Stimulated activated CD4-positive, alpha-beta T cell treated with anti-CD3 and anti-CD28 coated beads, TNF-alpha, amount 100 ng/mL, for 24 hours (primary cell): ENCODE results near the gene HOXC9.
"Not testable (repeated sequence)": the region's sequence is repeated elsewhere in the genome, so short reads cannot be mapped to it uniquely, and the experiment has no call there.

Experiments
- DNase-seq, 3 experiments: peaks; one replicate each; pipeline ENCODE4 v3.0.0-alpha.2; 2020; ENCODE audit warnings: low read depth in 3 of 3

Gene HOXC9

GRCh38 chr12:54040148-54040494 lies 40.2 kb downstream of the HOXC9 start:
- DNase-seq: no peak

- no peak for DNase-seq
These were observed 40.7 kb downstream of the HOXC9 start for GRCh38 chr12:54040648-54041047.

- DNase-seq: no peak
These were observed 41.2 kb downstream of the HOXC9 start for GRCh38 chr12:54041097-54041690.

GRCh38 chr12:54042033-54042432 lies 42.1 kb downstream of the HOXC9 start:
- DNase-seq: not testable (repeated sequence)

GRCh38 chr12:54042970-54043853 lies 43.3 kb downstream of the HOXC9 start:
- DNase-seq: no peak

- DNase-seq: no peak
These were observed 44.6 kb downstream of the HOXC9 start for GRCh38 chr12:54044425-54045103.

GRCh38 chr12:54045401-54045800 lies 45.4 kb downstream of the HOXC9 start:
- DNase-seq: no peak

GRCh38 chr12:54045868-54046521 lies 46.0 kb downstream of the HOXC9 start:
- no peak for DNase-seq

GRCh38 chr12:54046809-54047159 lies 46.8 kb downstream of the HOXC9 start:
- DNase-seq: no peak

GRCh38 chr12:54047160-54047963 lies 47.4 kb downstream of the HOXC9 start:
- no peak for DNase-seq

- DNase-seq: no peak
These were observed 48.0 kb downstream of the HOXC9 start for GRCh38 chr12:54047964-54048303.

GRCh38 chr12:54048406-54049093 lies 48.6 kb downstream of the HOXC9 start:
- DNase-seq: no peak

- no peak for DNase-seq
These were observed 49.1 kb downstream of the HOXC9 start for GRCh38 chr12:54049108-54049507.

- DNase-seq: no peak
These were observed 50.5 kb downstream of the HOXC9 start for GRCh38 chr12:54050482-54050810.

- DNase-seq: no peak
These were observed 51.3 kb downstream of the HOXC9 start for GRCh38 chr12:54051026-54051842.

GRCh38 chr12:54051874-54052437 lies 52.0 kb downstream of the HOXC9 start:
- DNase-seq: no peak

GRCh38 chr12:54052438-54053002 lies 52.6 kb downstream of the HOXC9 start:
- DNase-seq: no peak
